Measurements from ENCODE around the gene SUV39H1.

DNA sequence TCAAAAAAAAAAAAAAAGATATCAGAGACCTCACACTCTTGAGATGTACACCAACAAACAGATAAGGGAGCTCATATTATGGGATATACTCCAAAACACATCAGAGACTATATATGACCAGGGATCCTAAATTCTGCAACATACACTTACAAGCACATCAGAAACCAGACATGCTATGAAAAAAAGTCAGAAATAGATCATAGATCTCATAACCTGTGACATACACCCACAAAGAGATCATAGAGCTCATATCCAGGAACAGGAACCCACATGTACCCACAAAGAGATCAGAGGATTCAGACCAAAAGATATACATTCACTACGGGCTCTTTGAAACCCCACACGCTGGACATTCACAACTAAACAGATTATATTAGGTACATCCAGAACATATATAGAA, 30.1 kb downstream of the SUV39H1 start:
- no peak for TF ChIP-seq CTCF (IDR thresholded peaks at IDR 0.05; ENCODE audit: poor library complexity)
- no peak for TF ChIP-seq EZH2phosphoT487 (IDR thresholded peaks at IDR 0.05; ENCODE audit: low read depth, severe bottlenecking, unreplicated experiment)

Data from hepatocyte (in vitro differentiated cells).